Gastrocnemius medialis (tissue), 4 donors: ENCODE measurements around the gene YBX2. TPM values are rescaled to one million over a fixed set of nuclear protein-coding genes. Genes with fewer than 3 reads are reported as not detected.

Experiments
- ATAC-seq, 2 donors: fragments of 150-250 bp; one replicate each; pipeline ENCODE4 v1.9.1; 2016
- DNase-seq, 2 donors: peaks; one replicate each; pipeline ENCODE4 v3.0.0-alpha.2; 2019
- H3K27ac ChIP-seq, 4 donors: fragments of 200-600 bp; sonication (generic); 1 replicate in 1 of 4; 2 replicates in 3 of 4; pipeline ENCODE4 v1.5.1; 2016 to 2018; ENCODE audit warnings: mild to moderate bottlenecking in 2 of 4, moderate library complexity in 1 of 4
- H3K27me3 ChIP-seq, 3 donors: fragments of 200-600 bp; sonication (generic) in 2 of 3; 1 replicate in 1 of 3; 2 replicates in 2 of 3; pipeline versions ENCODE4 v1.5.1 to v1.6.0; 2016 to 2019; ENCODE audit warnings: mild to moderate bottlenecking in 1 of 3, moderate library complexity in 1 of 3
- H3K36me3 ChIP-seq, 2 donors: fragments of 200-600 bp; sonication (generic) in 1 of 2; one replicate each; pipeline ENCODE4 v1.5.1; 2017 to 2018
- H3K4me1 ChIP-seq, 2 donors: fragments of 200-600 bp; sonication (generic) in 1 of 2; one replicate each; pipeline ENCODE4 v1.5.1; 2016 to 2017; ENCODE audit warnings: mild to moderate bottlenecking in 2 of 2
- H3K4me3 ChIP-seq, 4 donors: fragments of 200-600 bp; sonication (generic) in 3 of 4; 1 replicate in 1 of 4; 2 replicates in 3 of 4; pipeline ENCODE4 v1.5.1; 2016 to 2019; ENCODE audit warnings: mild to moderate bottlenecking in 2 of 4
- H3K9me3 ChIP-seq, 3 donors: fragments of 200-600 bp; sonication (generic) in 2 of 3; 1 replicate in 1 of 3; 2 replicates in 2 of 3; pipeline ENCODE4 v1.5.1; 2016 to 2019
- POLR2A ChIP-seq, 2 donors: fragments of 450-650 bp; IDR thresholded peaks; one replicate each; pipeline ENCODE4 v1.6.1; 2017; ENCODE audit warnings: antibody characterized with exemption in 2 of 2, mild to moderate bottlenecking in 2 of 2, moderate library complexity in 2 of 2
- in situ Hi-C, 4 donors: fragments of 200-750 bp; cut with MboI; loops; one replicate each; pipeline versions ENCODE4 v1.15.0 to v1.8.0; 2017; ENCODE audit warnings: low sequenced_read_pairs in 4 of 4
- intact Hi-C: fragments of 100-400 bp; cut with DNase I; formaldehyde crosslinking; loops from one replicate; pipeline ENCODE4 v1.15.1; 2023; ENCODE audit warnings: low total_unique reads
- total RNA-seq, 4 donors: library from RNA; depleted of rRNA; stranded (reverse); fragments of >200 nt; gene quantifications; one replicate each; pipeline versions ENCODE4 v1.1.0 to v1.2.3, GENCODE V29; 2016
- TF ChIP-seq, protein P1 (sequence below), 5 experiments: fragments of 450-650 bp in 3 of 5; fragments of 200-600 bp in 2 of 5; sonication (generic) in 2 of 5; IDR thresholded peaks in 4 of 5; conservative IDR thresholded peaks in 1 of 5; 1 replicate in 4 of 5; 2 replicates in 1 of 5; pipeline ENCODE4 v1.5.1; 2016 to 2019; ENCODE audit warnings: antibody characterized with exemption in 5 of 5, mild to moderate bottlenecking in 3 of 5, moderate library complexity in 3 of 5

YBX2 gene
- total RNA-seq, 4 donors from 2014 or later = 0.42 to 2.2 (median 0.46) TPM; not detected in 1

DNA sequence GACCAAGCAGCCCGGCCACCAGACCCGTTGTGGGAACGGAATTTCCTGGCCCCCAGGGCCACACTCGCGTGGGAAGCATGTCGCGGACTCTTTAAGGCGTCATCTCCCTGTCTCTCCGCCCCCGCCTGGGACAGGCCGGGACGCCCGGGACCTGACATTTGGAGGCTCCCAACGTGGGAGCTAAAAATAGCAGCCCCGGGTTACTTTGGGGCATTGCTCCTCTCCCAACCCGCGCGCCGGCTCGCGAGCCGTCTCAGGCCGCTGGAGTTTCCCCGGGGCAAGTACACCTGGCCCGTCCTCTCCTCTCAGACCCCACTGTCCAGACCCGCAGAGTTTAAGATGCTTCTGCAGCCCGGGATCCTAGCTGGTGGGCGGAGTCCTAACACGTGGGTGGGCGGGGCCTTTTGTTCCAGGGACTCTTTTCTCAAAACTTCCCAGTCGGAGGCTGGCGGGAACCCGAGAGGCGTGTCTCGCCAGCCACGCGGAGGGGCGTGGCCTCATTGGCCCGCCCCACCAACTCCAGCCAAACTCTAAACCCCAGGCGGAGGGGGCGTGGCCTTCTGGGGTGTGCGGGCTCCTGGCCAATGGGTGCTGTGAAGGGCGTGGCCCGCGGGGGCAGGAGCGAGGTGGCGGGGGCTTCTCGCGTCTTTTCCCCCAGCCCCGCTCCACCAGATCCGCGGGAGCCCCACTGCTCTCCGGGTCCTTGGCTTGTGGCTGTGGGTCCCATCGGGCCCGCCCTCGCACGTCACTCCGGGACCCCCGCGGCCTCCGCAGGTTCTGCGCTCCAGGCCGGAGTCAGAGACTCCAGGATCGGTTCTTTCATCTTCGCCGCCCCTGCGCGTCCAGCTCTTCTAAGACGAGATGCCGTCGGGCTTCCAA, 13.1 kb downstream of the YBX2 start, which contains the start of gene SLC2A4:
TSS of gene SLC2A4 (plus strand) at position 645 of the 879 bp plus-strand sequence. CDS start at position 862, 217 bp downstream.
- Histone ChIP-seq H3K4me3 (peak within 1 kb of the TSS; percentile 70 to 80 (median 76)), H3K9me3 (no peaks in the 10 kb centered on the region), H3K4me1 (peaks cover 36 to 39% of the 10 kb centered on the region in 2 donors), H3K36me3 (peaks cover 0 to 23% of the 10 kb centered on the region in 2 donors), H3K27ac (peak within 1 kb of the TSS; percentile 95 to 100 (median 98)), H3K27me3 (no peaks in the 10 kb centered on the region)
- TF ChIP-seq, protein P1, sequence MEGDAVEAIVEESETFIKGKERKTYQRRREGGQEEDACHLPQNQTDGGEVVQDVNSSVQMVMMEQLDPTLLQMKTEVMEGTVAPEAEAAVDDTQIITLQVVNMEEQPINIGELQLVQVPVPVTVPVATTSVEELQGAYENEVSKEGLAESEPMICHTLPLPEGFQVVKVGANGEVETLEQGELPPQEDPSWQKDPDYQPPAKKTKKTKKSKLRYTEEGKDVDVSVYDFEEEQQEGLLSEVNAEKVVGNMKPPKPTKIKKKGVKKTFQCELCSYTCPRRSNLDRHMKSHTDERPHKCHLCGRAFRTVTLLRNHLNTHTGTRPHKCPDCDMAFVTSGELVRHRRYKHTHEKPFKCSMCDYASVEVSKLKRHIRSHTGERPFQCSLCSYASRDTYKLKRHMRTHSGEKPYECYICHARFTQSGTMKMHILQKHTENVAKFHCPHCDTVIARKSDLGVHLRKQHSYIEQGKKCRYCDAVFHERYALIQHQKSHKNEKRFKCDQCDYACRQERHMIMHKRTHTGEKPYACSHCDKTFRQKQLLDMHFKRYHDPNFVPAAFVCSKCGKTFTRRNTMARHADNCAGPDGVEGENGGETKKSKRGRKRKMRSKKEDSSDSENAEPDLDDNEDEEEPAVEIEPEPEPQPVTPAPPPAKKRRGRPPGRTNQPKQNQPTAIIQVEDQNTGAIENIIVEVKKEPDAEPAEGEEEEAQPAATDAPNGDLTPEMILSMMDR (IDR thresholded peaks at IDR 0.05 in 4 of 5, conservative IDR thresholded peaks at IDR 0.05 in 1 of 5) = no peak
- TF ChIP-seq POLR2A (IDR thresholded peaks at IDR 0.05) = peak; percentile 91 to 95
- DNase-seq (peak; percentile 94 to 98), ATAC-seq (peak; percentile 50 to 53)
- intact Hi-C loops = loop anchor here (1.0 to 5.0 kb wide), 4 partner anchors 26 to 871 kb away; partner anchors contain the start of genes EIF5A, ELP5 and PER1
- in situ Hi-C loops = no loop called here

DNA sequence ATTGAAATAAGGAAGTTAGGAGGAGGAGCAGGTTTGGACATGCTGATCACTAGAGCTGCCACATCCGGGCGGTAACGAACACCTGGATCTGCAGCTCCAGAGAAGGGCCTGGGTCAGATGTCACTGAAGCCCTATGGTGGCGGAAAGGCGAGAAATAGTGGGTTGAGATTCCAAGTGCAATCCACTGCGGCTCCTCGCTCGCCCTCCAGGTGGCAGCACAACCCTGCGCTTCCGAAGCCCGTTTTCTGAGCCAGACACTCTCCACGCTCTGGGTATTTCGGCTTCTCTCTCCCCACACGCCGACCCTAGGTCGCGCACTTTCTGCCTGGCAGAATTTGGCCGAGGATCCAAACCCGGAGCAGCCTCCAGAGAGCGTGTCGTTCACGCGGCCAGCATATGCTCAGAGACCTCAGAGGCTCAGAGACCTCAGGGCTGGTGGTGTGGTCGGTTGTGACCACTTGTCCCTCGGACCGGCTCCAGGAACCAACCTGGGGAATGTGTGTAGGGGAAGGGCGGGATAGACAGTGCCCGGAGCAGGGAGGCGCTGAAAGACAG, 13.8 kb downstream of the YBX2 start:
- H3K27ac ChIP-seq = peak overlapping the region; percentile 95 to 100 (median 98)
- ATAC-seq (peak; percentile 50 to 53), DNase-seq (peak; percentile 83 to 91)
- no peaks in the 10 kb centered on the region for H3K27me3 ChIP-seq
- peak; percentile 51 for TF ChIP-seq POLR2A (IDR thresholded peaks at IDR 0.05)
- TF ChIP-seq, protein P1 (IDR thresholded peaks at IDR 0.05 in 4 of 5, conservative IDR thresholded peaks at IDR 0.05 in 1 of 5) = peak; percentile 95 to 99 (median 98)
- peak overlapping the region; percentile 70 to 80 (median 76) for H3K4me3 ChIP-seq
- intact Hi-C loops (loop anchor here (1.0 to 5.0 kb wide), 5 partner anchors 16 to 872 kb away; partner anchors contain the start of genes EIF5A, ELP5 and PER1), in situ Hi-C loops (no loop called here)
- H3K9me3 ChIP-seq = no peaks in the 10 kb centered on the region
- H3K4me1 ChIP-seq = peaks cover 31 to 33% of the 10 kb centered on the region in 2 donors
- peaks cover 0 to 15% of the 10 kb centered on the region in 2 donors for H3K36me3 ChIP-seq

DNA sequence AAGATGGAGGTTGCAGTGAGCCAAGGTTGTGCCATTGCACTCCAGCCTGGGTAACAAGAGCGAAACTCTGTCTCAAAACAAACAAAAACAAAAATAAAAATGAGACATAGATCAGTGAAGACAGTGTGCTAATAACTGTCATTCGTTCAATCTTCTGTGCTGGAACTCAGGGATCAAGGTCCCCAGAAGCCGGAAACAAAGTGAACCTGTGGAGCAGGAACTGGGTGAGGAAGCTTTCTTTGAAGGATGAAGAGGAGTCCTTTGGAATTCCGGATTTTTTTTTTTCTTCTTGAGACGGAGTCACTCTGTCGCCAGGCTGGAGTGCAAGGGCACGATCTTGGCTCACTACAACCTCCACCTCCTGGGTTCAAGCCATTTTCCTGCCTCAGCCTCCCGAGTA, 15.0 kb downstream of the YBX2 start:
- ATAC-seq = no peak
- peaks cover 20 to 23% of the 10 kb centered on the region in 2 donors for H3K4me1 ChIP-seq
- H3K27me3 ChIP-seq = no peaks in the 10 kb centered on the region
- TF ChIP-seq, protein P1 (IDR thresholded peaks at IDR 0.05 in 4 of 5, conservative IDR thresholded peaks at IDR 0.05 in 1 of 5) = no peak
- no peak for TF ChIP-seq POLR2A (IDR thresholded peaks at IDR 0.05)
- peaks cover 0 to 5% of the 10 kb centered on the region in 2 donors for H3K36me3 ChIP-seq
- in situ Hi-C loops = no loop called here
- no peak overlapping the region for H3K4me3 ChIP-seq
- peak overlapping the region in 2 of 4 donors; percentile 95 to 97 for H3K27ac ChIP-seq
- H3K9me3 ChIP-seq = no peaks in the 10 kb centered on the region
- intact Hi-C loops = no loop called here
- DNase-seq = no peak

DNA sequence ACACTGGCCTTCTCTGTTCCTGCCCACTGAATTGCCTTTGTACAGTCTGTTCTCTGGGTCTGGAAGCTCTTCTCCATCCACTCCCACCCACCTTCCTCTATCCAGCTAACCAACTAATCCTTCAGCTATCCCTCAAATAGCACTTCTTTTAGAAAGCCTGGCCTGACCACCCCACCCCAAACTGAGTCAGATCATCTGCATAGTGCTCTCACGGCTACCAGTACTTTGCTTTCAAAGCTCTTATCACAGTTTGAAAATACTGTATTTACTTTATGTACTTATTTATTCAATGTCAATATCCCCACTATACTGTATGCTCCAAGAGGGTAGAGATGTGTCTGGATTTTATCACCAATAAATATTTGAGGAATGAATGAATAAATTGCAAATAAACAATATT, 27.7 kb downstream of the YBX2 start:
- Histone ChIP-seq H3K4me3 (no peak overlapping the region), H3K36me3 (no peaks in the 10 kb centered on the region), H3K27me3 (peaks cover 29 to 40% (median 30%) of the 10 kb centered on the region in 3 donors), H3K9me3 (no peaks in the 10 kb centered on the region), H3K4me1 (no peaks in the 10 kb centered on the region), H3K27ac (no peak overlapping the region)
- in situ Hi-C loops = no loop called here
- DNase-seq = no peak
- ATAC-seq = no peak
- intact Hi-C loops = no loop called here
- TF ChIP-seq, protein P1 (IDR thresholded peaks at IDR 0.05 in 4 of 5, conservative IDR thresholded peaks at IDR 0.05 in 1 of 5) = no peak
